GM18873 (cell line): ENCODE results near the gene IGSF9.

Experiments
- ATAC-seq: cut with Tn5 transposase; IDR thresholded peaks from one replicate; pipeline ENCODE4 v1.9.1; 2021; ENCODE audit warnings: mild to moderate bottlenecking, moderate library complexity, moderate number of reproducible peaks; ENCODE audit not compliant: unreplicated experiment, low FRiP score

IGSF9 gene

GRCh38 chr1:159973350-159973940, 28.0 kb upstream of the IGSF9 start:
- no peak for ATAC-seq

GRCh38 chr1:159972443-159973205, 27.2 kb upstream of the IGSF9 start:
- no peak for ATAC-seq

GRCh38 chr1:159970932-159971342, 25.5 kb upstream of the IGSF9 start:
- no peak for ATAC-seq

- no peak for ATAC-seq
Observed at GRCh38 chr1:159968901-159969300, 23.5 kb upstream of the IGSF9 start.

GRCh38 chr1:159965263-159965662, 19.9 kb upstream of the IGSF9 start:
- ATAC-seq = no peak

GRCh38 chr1:159964144-159964543, 18.7 kb upstream of the IGSF9 start:
- ATAC-seq = no peak

GRCh38 chr1:159962176-159962575, 16.8 kb upstream of the IGSF9 start:
- no peak for ATAC-seq

- ATAC-seq = no peak
Observed at GRCh38 chr1:159961636-159962035, 16.2 kb upstream of the IGSF9 start.

GRCh38 chr1:159960721-159961381, 15.4 kb upstream of the IGSF9 start:
- ATAC-seq = no peak

GRCh38 chr1:159959451-159959850, 14.0 kb upstream of the IGSF9 start:
- ATAC-seq = no peak

GRCh38 chr1:159958719-159959380, 13.4 kb upstream of the IGSF9 start:
- ATAC-seq = no peak

- no peak for ATAC-seq
Observed at GRCh38 chr1:159957824-159958268, 12.4 kb upstream of the IGSF9 start.

- ATAC-seq = no peak
Observed at GRCh38 chr1:159955456-159955855, 10.0 kb upstream of the IGSF9 start.

- ATAC-seq = no peak
Observed at GRCh38 chr1:159953536-159954515, 8.4 kb upstream of the IGSF9 start, which contains the start of gene SLAMF9. Gene SLAMF9 (minus strand): TSS chr1:159954237. CDS start chr1:159954137, 100 bp downstream.

- ATAC-seq = no peak
Observed at GRCh38 chr1:159952932-159953331, 7.5 kb upstream of the IGSF9 start.

GRCh38 chr1:159951551-159951950, 6.1 kb upstream of the IGSF9 start:
- ATAC-seq = no peak

GRCh38 chr1:159951016-159951415, 5.6 kb upstream of the IGSF9 start:
- no peak for ATAC-seq

GRCh38 chr1:159949981-159950381, 4.6 kb upstream of the IGSF9 start:
- no peak for ATAC-seq

- no peak for ATAC-seq
Observed at GRCh38 chr1:159949123-159949522, 3.7 kb upstream of the IGSF9 start.

GRCh38 chr1:159947942-159948341, 2.5 kb upstream of the IGSF9 start:
- no peak for ATAC-seq
